Measurements from ENCODE around the gene VIM.
"Not testable (repeated sequence)": the region's sequence is repeated elsewhere in the genome, so short reads cannot be mapped to it uniquely, and the experiment has no call there.

Gene VIM

GRCh38 chr10:17233286-17233991 is 5.4 kb downstream of the VIM start:
- no peak for DNase-seq

- no peak for DNase-seq
These were observed 6.4 kb downstream of the VIM start for GRCh38 chr10:17234431-17234945.

- no peak for DNase-seq
These were observed 7.1 kb downstream of the VIM start for GRCh38 chr10:17235136-17235535.

GRCh38 chr10:17236468-17237148 is 8.6 kb downstream of the VIM start:
- DNase-seq = no peak

GRCh38 chr10:17237149-17237527 is 9.1 kb downstream of the VIM start:
- DNase-seq = no peak

DNA sequence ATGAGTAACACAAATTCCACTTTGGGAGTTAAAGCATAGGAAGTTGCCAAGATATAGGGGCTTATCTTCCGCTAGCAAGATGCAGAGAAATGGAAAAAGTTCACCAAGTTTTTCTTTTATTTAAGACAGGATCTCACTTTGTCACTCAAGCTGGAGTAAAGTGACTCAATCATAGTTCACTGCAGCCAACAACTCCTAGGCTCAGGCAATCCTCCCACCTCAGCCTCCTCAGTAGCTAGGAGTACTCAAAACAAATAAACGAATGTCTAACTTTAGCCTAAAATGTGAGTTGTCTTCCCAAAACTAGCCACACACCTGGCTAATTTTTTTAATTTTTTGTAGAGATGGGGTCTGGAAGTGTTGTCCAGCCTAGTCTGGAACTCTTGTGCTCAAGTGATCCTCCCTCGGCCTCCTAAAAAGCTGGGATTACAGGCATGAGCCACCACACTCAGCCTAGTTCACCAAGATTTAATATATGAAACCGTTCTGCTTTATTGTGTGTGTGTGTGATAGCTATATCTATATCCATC is 9.9 kb downstream of the VIM start:
- peak; percentile 37 for DNase-seq

- peak; percentile 51 for DNase-seq
These were observed 10.6 kb downstream of the VIM start for GRCh38 chr10:17238445-17239291.

- DNase-seq = peak; percentile 20
These were observed 11.5 kb downstream of the VIM start for GRCh38 chr10:17239345-17240085.

GRCh38 chr10:17240096-17240495 is 12.1 kb downstream of the VIM start:
- no peak for DNase-seq

DNA sequence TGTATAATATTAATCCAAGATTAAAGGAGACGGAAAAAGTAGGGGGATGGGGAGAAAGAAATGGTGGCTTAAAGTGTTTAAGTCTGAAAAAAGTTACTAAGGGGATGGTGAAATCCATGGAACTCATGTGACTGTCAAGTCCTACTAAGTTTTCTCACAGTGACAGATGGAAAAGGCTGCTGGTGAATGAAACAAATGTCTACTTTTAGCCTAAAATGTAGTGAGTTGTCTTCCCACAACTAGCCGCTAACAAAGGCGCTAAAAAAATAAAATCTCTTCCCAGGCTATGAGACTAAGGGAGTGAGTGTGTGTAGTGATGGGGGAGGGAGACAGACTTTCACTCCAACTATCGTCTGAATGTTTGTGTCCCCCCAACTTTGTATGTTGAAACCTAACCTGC is 12.6 kb downstream of the VIM start:
- no peak for DNase-seq

DNA sequence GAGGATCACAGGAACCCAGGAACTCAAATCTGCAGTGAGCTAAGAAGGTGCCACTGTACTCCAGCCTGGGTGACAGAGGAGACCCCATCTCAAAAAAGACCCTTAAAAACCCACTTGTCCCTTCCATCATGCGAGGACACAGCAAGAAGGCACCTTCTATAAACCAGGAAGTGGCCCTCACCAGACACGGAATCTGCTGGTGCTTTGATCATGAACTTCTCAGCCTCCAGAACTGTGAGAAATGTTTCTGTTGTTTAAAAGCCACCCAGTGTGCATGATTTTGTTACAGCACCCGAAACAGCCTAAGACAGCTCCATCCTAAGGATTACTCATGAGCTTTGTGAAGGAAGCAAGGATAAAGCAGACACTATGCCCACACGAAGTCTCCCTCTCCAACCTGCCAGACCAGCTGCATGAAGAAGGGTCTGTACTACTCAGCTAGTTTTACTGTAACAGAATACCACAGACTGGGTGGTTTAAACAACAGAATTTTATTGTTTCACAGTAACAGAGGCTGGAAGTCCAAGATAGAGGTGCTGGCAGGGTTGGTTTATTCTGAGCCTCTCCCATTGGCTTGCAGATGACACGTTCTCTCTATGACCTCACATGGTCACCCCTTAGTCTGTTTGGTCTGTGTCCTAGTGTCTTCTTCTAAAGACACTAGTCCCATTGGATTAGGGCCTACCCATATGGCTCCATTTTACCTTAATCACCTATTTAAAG is 13.7 kb downstream of the VIM start:
- no peak for DNase-seq

DNA sequence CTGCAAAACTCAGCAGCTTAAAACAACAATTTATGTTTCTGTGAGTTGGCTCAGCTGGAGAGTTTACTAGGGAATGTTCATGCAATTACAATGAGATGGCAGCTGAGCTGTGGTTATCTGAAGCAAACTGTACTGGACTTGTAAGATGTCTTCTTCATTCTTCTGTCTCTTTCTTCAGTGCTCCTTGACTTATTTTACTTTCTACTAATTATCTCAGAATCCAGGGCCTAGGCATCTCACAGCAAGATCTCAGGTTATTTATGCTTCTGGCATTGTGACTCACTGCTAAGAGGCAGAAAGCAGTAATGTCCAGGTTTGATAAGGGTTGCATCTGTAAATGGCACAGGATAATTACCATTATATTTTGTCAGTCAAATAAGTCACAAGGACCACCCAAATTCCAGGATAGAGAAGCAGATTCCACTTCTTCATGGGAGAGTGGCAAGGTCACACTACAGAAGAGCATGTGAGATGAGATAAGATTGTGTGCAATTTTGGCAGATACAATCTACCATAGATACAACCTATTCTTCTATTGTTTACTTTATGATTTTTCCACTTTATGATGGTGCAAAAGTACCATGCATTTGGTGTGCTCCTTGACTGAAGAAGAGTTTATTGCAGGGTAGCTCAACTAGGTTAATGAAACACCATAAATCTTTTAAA is 16.8 kb downstream of the VIM start:
- no peak for DNase-seq

DNA sequence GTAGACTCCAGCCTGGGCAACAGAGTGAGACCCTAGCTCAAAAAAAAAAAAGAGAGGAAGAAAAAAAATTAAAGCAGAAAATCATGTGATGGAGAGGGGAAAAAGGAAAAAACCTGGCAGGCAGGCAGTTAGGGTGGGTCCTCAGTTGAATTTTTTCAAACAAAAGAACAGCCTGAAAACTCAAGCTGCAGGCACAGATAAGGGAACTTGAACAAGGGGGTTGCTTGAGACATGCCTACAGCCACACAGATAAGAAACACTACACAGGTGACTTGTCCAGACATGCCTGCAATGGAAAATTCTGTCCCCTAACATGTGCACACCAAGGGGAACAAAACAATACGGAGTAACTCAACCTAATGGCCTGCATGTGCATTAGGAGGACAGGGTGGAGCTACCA is 19.2 kb downstream of the VIM start:
- DNase-seq = no peak

DNA sequence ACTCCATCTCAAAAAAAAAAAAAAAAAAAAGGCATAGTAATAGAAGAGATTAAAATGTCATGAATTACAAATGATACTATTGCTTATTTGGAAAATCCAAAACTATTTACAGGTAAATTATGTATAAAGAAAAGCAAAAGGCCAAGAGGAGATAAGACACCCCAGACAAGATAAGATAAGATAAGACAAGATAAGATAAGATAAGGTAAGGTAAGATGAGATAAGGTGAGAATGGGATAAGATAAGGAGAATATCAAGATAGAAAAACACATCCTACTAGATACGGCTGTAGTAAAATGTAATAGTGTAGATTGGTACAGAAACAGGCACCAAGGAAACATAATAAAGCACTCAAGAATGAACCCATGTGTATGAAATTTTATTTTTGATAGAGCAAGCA is 20.9 kb downstream of the VIM start:
- no peak for DNase-seq

DNA sequence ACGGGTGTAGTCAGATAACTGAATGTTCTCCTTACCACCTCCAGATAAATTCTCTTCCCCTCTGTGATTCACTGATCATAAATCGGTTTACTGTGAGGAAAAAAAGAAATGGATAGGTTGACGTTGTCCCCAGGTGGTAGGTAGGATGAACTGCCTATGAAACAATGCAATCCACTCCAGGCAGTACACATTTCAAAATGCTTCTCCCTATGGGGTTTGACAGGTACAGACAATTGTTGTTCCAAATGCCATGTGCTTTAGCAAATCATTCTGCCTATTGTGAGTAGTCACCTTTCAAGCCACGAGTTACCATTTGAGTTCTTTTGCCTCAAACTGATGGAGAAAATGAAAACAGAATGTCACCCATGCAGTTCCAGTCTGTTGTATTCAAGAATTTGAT is 21.8 kb downstream of the VIM start:
- DNase-seq = no peak

DNA sequence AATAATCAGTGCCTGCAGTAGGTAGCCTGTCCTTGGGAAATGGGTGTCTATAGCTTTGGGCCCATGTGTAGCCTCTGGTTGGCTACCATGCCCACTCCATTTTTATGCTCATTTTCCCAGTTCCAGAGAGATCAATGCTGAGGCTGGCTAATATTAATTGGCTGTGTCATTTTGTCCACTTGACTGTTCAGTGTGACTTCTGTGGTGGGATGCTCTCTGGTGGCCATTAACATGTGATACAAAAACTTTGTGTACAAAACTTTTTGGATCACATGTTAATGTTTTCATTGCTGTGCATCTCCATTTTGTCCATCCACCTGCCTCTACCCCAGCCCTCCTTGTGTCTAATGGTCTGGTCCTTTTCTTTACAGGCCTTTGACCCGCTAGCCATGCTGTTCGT is 22.7 kb downstream of the VIM start:
- no peak for DNase-seq

GRCh38 chr10:17254543-17255050 is 26.6 kb downstream of the VIM start:
- not testable (repeated sequence) for DNase-seq

- no peak for DNase-seq
These were observed 27.5 kb downstream of the VIM start for GRCh38 chr10:17255512-17255911.

GRCh38 chr10:17256051-17256450 is 28.0 kb downstream of the VIM start:
- no peak for DNase-seq

DNA sequence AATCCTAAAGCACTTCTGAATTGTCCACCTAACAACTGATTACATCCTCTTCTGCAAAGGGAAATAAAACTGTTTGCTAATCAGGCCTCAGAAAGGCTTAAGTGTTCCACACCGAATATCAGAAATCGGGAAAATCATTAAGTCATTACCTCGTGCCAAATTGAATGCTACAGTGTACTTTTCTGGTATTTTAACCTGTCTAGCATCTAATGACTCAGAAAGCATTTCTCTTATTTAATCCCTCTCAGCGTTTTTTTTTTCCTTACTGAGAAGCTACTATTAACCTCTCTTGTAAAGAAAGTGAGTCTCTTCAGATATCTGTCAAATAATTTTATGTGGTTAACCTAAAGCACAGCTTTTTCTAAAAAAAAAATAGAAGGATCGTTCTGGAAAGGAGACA is 28.6 kb downstream of the VIM start:
- no peak for DNase-seq

Data from CD4-positive, alpha-beta T cell treated with Interleukin-15 for 1 hour (primary cell).